Loucy (cell line): Measurements from ENCODE around the gene FAM98C.

Experiments used
- H2AFZ ChIP-seq: fragments of 200-600 bp; sonication (generic); 2 replicates; pipeline ENCODE4 v1.6.0; 2016; ENCODE audit warnings: antibody characterized with exemption, mild to moderate bottlenecking, low read length, moderate library complexity
- H3F3A ChIP-seq: fragments of 200-600 bp; 2 replicates; pipeline ENCODE4 v1.6.0; 2016; ENCODE audit warnings: antibody characterized with exemption, low read depth, mild to moderate bottlenecking
- H3K27me3 ChIP-seq: fragments of 200-600 bp; sonication (generic); 2 replicates; pipeline ENCODE4 v1.6.1; 2014; ENCODE audit warnings: low read length, mild to moderate bottlenecking; ENCODE audit not compliant: insufficient read depth, poor library complexity, severe bottlenecking
- H3K36me3 ChIP-seq: fragments of 200-600 bp; sonication (generic); 2 replicates; pipeline ENCODE4 v1.6.1; 2016; ENCODE audit warnings: low read length; ENCODE audit not compliant: insufficient read depth
- H3K4me1 ChIP-seq: fragments of 200-600 bp; sonication (generic); 2 replicates; pipeline ENCODE4 v1.5.1; 2014; ENCODE audit warnings: low read length, mild to moderate bottlenecking; ENCODE audit not compliant: insufficient read depth, poor library complexity, severe bottlenecking
- H3K4me2 ChIP-seq: fragments of 200-600 bp; sonication (generic); 2 replicates; pipeline ENCODE4 v1.6.0; 2014; ENCODE audit warnings: antibody characterized with exemption, low read length, low read depth, mild to moderate bottlenecking; ENCODE audit not compliant: poor library complexity, severe bottlenecking
- H3K4me3 ChIP-seq: fragments of 200-600 bp; sonication (generic); 2 replicates; pipeline ENCODE4 v1.5.1; 2014; ENCODE audit warnings: low read length, mild to moderate bottlenecking, mixed read lengths; ENCODE audit not compliant: poor library complexity, severe bottlenecking
- H3K79me2 ChIP-seq: fragments of 200-600 bp; sonication (generic); 2 replicates; pipeline ENCODE4 v1.6.1; 2014; ENCODE audit warnings: low read length; ENCODE audit not compliant: insufficient read depth
- H3K9ac ChIP-seq: fragments of 200-600 bp; sonication (generic); 2 replicates; pipeline ENCODE4 v1.6.0; 2014; ENCODE audit warnings: mild to moderate bottlenecking, low read depth, low read length, moderate library complexity; ENCODE audit not compliant: poor library complexity, severe bottlenecking
- H3K9me2 ChIP-seq: fragments of 200-600 bp; sonication (generic); replicated peaks from 2 replicates; pipeline ENCODE4 v1.6.1; 2016; ENCODE audit warnings: low read depth, low read length, mixed read lengths
- H3K9me3 ChIP-seq: fragments of 200-600 bp; sonication (generic); 2 replicates; pipeline ENCODE4 v1.6.1; 2014; ENCODE audit warnings: mild to moderate bottlenecking, antibody characterized with exemption, low read length, low read depth; ENCODE audit not compliant: insufficient read depth
- H4K20me1 ChIP-seq: fragments of 200-600 bp; sonication (generic); 2 replicates; pipeline ENCODE4 v1.6.0; 2014; ENCODE audit warnings: antibody characterized with exemption, low read length, mild to moderate bottlenecking; ENCODE audit not compliant: insufficient read depth, poor library complexity, severe bottlenecking
- EZH2phosphoT487 ChIP-seq: fragments of 200-600 bp; IDR thresholded peaks from 2 replicates; pipeline ENCODE4 v1.6.1; 2018; ENCODE audit warnings: antibody characterized with exemption, mild to moderate bottlenecking, moderate library complexity, borderline replicate concordance
- TF ChIP-seq, protein P1 (sequence below): fragments of 200-600 bp; sonication (generic); conservative IDR thresholded peaks from 2 replicates; pipeline ENCODE4 v1.5.1; 2014; ENCODE audit warnings: mild to moderate bottlenecking, antibody characterized with exemption, low read length

The FAM98C gene

GRCh38 chr19:38401148-38401547, 1.7 kb upstream of the FAM98C start:
- H3K9me2 ChIP-seq: no peaks in the 10 kb centered on the region
- H3K36me3 ChIP-seq: no peaks in the 10 kb centered on the region
- no peaks in the 10 kb centered on the region for H3F3A ChIP-seq
- peaks cover 6% of the 10 kb centered on the region for H3K79me2 ChIP-seq
- H4K20me1 ChIP-seq: no peaks in the 10 kb centered on the region
- no peak overlapping the region for H3K4me2 ChIP-seq
- H2AFZ ChIP-seq: no peak overlapping the region
- no peak overlapping the region for H3K9ac ChIP-seq
- H3K9me3 ChIP-seq: no peaks in the 10 kb centered on the region
- peaks cover 13% of the 10 kb centered on the region for H3K4me1 ChIP-seq
- H3K4me3 ChIP-seq: no peak overlapping the region
- no peaks in the 10 kb centered on the region for H3K27me3 ChIP-seq
- TF ChIP-seq EZH2phosphoT487: no peak
- TF ChIP-seq, protein P1, sequence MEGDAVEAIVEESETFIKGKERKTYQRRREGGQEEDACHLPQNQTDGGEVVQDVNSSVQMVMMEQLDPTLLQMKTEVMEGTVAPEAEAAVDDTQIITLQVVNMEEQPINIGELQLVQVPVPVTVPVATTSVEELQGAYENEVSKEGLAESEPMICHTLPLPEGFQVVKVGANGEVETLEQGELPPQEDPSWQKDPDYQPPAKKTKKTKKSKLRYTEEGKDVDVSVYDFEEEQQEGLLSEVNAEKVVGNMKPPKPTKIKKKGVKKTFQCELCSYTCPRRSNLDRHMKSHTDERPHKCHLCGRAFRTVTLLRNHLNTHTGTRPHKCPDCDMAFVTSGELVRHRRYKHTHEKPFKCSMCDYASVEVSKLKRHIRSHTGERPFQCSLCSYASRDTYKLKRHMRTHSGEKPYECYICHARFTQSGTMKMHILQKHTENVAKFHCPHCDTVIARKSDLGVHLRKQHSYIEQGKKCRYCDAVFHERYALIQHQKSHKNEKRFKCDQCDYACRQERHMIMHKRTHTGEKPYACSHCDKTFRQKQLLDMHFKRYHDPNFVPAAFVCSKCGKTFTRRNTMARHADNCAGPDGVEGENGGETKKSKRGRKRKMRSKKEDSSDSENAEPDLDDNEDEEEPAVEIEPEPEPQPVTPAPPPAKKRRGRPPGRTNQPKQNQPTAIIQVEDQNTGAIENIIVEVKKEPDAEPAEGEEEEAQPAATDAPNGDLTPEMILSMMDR: no peak

DNA sequence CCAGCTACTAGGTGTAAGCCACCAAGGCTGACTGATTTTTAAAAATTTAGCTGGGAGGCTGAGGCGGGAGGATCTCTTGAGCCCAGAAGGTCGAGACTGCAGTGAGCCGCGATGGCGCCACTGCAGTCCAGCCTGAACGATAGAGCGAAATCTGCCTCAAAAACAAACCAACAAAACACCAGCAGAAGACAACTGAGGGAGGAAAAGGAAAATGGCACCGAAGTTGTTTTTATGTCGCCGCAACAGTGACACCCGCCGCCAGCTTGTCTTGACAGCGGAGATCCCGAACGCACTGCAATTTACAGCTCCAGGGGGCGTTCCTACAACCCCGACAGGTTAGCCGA, 298 bp upstream of the FAM98C start:
- H3K9ac ChIP-seq: no peak overlapping the region

GRCh38 chr19:38404858-38405257, 2.0 kb downstream of the FAM98C start:
- H3K27me3 ChIP-seq: no peaks in the 10 kb centered on the region
- TF ChIP-seq EZH2phosphoT487: no peak
- TF ChIP-seq, protein P1: no peak
- H3K4me3 ChIP-seq: no peak overlapping the region
- no peak overlapping the region for H3K4me2 ChIP-seq
- H3K36me3 ChIP-seq: no peaks in the 10 kb centered on the region
- no peaks in the 10 kb centered on the region for H3K9me2 ChIP-seq
- peaks cover 13% of the 10 kb centered on the region for H3K4me1 ChIP-seq
- no peaks in the 10 kb centered on the region for H3F3A ChIP-seq
- peaks cover 6% of the 10 kb centered on the region for H3K79me2 ChIP-seq
- H3K9me3 ChIP-seq: no peaks in the 10 kb centered on the region
- H4K20me1 ChIP-seq: no peaks in the 10 kb centered on the region
- H3K9ac ChIP-seq: no peak overlapping the region
- H2AFZ ChIP-seq: no peak overlapping the region

More for the DNA sequence above, 298 bp upstream of the FAM98C start:
- H2AFZ ChIP-seq: peak overlapping the region; percentile 95
- no peaks in the 10 kb centered on the region for H3K9me3 ChIP-seq
- no peaks in the 10 kb centered on the region for H4K20me1 ChIP-seq
- H3K27me3 ChIP-seq: no peaks in the 10 kb centered on the region
- no peak for TF ChIP-seq EZH2phosphoT487
- TF ChIP-seq, protein P1: no peak
- no peaks in the 10 kb centered on the region for H3F3A ChIP-seq
- H3K36me3 ChIP-seq: no peaks in the 10 kb centered on the region
- peak overlapping the region; percentile 59 for H3K4me3 ChIP-seq
- peaks cover 13% of the 10 kb centered on the region for H3K4me1 ChIP-seq
- no peaks in the 10 kb centered on the region for H3K9me2 ChIP-seq
- peaks cover 6% of the 10 kb centered on the region for H3K79me2 ChIP-seq
- H3K4me2 ChIP-seq: peak overlapping the region; percentile 71
